ENCODE results near the gene MLLT6.
"Not testable (repeated sequence)": the region's sequence is repeated elsewhere in the genome, so short reads cannot be mapped to it uniquely, and the experiment has no call there.

The MLLT6 gene

GRCh38 chr17:38720941-38721340 lies 15.9 kb downstream of the MLLT6 start:
- H3K27ac ChIP-seq (ENCODE audit: low read length) = no peak overlapping the region
- no peaks in the 10 kb centered on the region for H3K27me3 ChIP-seq (ENCODE audit: low read depth, low read length)
- no peak overlapping the region for H3K4me3 ChIP-seq (ENCODE audit: low read length)
- no peaks in the 10 kb centered on the region for H3K79me2 ChIP-seq (ENCODE audit: low read length)
- H3K4me1 ChIP-seq (ENCODE audit: low read length) = peaks cover under 1% of the 10 kb centered on the region; the same call in 1 of the 2 replicates
- H3K4me2 ChIP-seq (ENCODE audit: low read length) = no peak overlapping the region
- H3K9me3 ChIP-seq (ENCODE audit: insufficient read depth, low read length) = no peaks in the 10 kb centered on the region
- H3K36me3 ChIP-seq (replicated peaks; ENCODE audit: low read depth, low read length) = peaks cover 56% of the 10 kb centered on the region
- TF ChIP-seq CTCF (IDR thresholded peaks at IDR 0.05; ENCODE audit: low read depth, low read length) (no peak), EZH2phosphoT487 (IDR thresholded peaks at IDR 0.05; ENCODE audit: low read depth) (no peak)
- no peaks in the 10 kb centered on the region for H4K20me1 ChIP-seq (ENCODE audit: insufficient read depth, low read length)
- no peak overlapping the region for H3K9ac ChIP-seq (ENCODE audit: low read length)
- no peak overlapping the region for H2AFZ ChIP-seq (ENCODE audit: low read depth, low read length)

DNA sequence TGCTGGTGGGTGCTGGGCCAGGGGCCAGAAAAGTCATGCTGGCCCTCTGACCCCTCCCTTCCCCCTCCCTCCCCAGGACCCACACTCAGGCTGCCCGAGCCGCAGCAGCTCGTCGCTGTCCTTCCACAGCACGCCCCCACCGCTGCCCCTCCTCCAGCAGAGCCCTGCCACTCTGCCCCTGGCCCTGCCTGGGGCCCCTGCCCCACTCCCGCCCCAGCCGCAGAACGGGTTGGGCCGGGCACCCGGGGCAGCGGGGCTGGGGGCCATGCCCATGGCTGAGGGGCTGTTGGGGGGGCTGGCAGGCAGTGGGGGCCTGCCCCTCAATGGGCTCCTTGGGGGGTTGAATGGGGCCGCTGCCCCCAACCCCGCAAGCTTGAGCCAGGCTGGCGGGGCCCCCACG lies 16.7 kb downstream of the MLLT6 start:
- no peaks in the 10 kb centered on the region for H3K9me3 ChIP-seq (ENCODE audit: insufficient read depth, low read length)
- no peak overlapping the region for H3K9ac ChIP-seq (ENCODE audit: low read length)

GRCh38 chr17:38724337-38724988 lies 19.4 kb downstream of the MLLT6 start:
- H3K4me2 ChIP-seq (ENCODE audit: low read length) = no peak overlapping the region
- H3K4me1 ChIP-seq (ENCODE audit: low read length) = peaks cover 10% of the 10 kb centered on the region
- no peak overlapping the region for H3K4me3 ChIP-seq (ENCODE audit: low read length)

More for the DNA sequence above, 16.7 kb downstream of the MLLT6 start:
- Histone ChIP-seq H4K20me1 (ENCODE audit: insufficient read depth, low read length) (no peaks in the 10 kb centered on the region), H2AFZ (ENCODE audit: low read depth, low read length) (no peak overlapping the region), H3K4me1 (ENCODE audit: low read length) (no peaks in the 10 kb centered on the region), H3K27me3 (ENCODE audit: low read depth, low read length) (no peaks in the 10 kb centered on the region), H3K79me2 (ENCODE audit: low read length) (no peaks in the 10 kb centered on the region), H3K4me3 (ENCODE audit: low read length) (no peak overlapping the region), H3K27ac (ENCODE audit: low read length) (no peak overlapping the region), H3K4me2 (ENCODE audit: low read length) (no peak overlapping the region), H3K36me3 (replicated peaks; ENCODE audit: low read depth, low read length) (peaks cover 48% of the 10 kb centered on the region)
- TF ChIP-seq CTCF (IDR thresholded peaks at IDR 0.05; ENCODE audit: low read depth, low read length) = no peak
- no peak for TF ChIP-seq EZH2phosphoT487 (IDR thresholded peaks at IDR 0.05; ENCODE audit: low read depth)

DNA sequence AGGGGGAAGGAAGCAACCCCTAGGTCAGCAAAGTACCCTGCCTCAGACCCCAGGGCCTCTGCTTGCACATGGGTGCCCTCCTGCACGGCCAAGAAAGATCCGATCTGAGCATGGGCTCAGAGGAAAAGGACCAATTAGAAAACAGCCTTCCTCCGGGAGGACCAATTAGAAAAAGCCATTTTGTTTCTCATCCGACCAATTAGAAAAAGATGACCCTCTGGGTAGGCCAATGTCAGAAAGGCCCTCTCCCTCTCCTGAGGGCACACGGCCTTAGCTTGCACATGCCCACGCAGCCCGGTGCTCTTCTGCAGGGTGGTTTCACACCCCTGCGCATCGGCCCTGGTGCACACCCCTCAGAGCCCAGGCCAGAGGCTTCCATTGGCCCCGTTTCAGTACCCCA lies 20.0 kb downstream of the MLLT6 start:
- no peaks in the 10 kb centered on the region for H3K79me2 ChIP-seq (ENCODE audit: low read length)
- peaks cover 13% of the 10 kb centered on the region for H3K4me1 ChIP-seq (ENCODE audit: low read length)
- no peaks in the 10 kb centered on the region for H3K27me3 ChIP-seq (ENCODE audit: low read depth, low read length)
- no peak overlapping the region for H3K4me2 ChIP-seq (ENCODE audit: low read length)
- no peaks in the 10 kb centered on the region for H4K20me1 ChIP-seq (ENCODE audit: insufficient read depth, low read length)
- no peaks in the 10 kb centered on the region for H3K9me3 ChIP-seq (ENCODE audit: insufficient read depth, low read length)
- no peak overlapping the region for H2AFZ ChIP-seq (ENCODE audit: low read depth, low read length)
- H3K27ac ChIP-seq (ENCODE audit: low read length) = no peak overlapping the region
- TF ChIP-seq CTCF (IDR thresholded peaks at IDR 0.05; ENCODE audit: low read depth, low read length) (no peak), EZH2phosphoT487 (IDR thresholded peaks at IDR 0.05; ENCODE audit: low read depth) (no peak)
- H3K9ac ChIP-seq (ENCODE audit: low read length) = no peak overlapping the region
- no peak overlapping the region for H3K4me3 ChIP-seq (ENCODE audit: low read length)
- peaks cover 29% of the 10 kb centered on the region for H3K36me3 ChIP-seq (replicated peaks; ENCODE audit: low read depth, low read length)

More at GRCh38 chr17:38724337-38724988, 19.4 kb downstream of the MLLT6 start:
- Histone ChIP-seq H3K9ac (ENCODE audit: low read length) (no peak overlapping the region), H4K20me1 (ENCODE audit: insufficient read depth, low read length) (no peaks in the 10 kb centered on the region), H3K27me3 (ENCODE audit: low read depth, low read length) (no peaks in the 10 kb centered on the region), H3K9me3 (ENCODE audit: insufficient read depth, low read length) (no peaks in the 10 kb centered on the region), H2AFZ (ENCODE audit: low read depth, low read length) (no peak overlapping the region), H3K79me2 (ENCODE audit: low read length) (no peaks in the 10 kb centered on the region), H3K27ac (ENCODE audit: low read length) (no peak overlapping the region), H3K36me3 (replicated peaks; ENCODE audit: low read depth, low read length) (peaks cover 31% of the 10 kb centered on the region)
- TF ChIP-seq CTCF (IDR thresholded peaks at IDR 0.05; ENCODE audit: low read depth, low read length) = no peak
- TF ChIP-seq EZH2phosphoT487 (IDR thresholded peaks at IDR 0.05; ENCODE audit: low read depth) = no peak

- H2AFZ ChIP-seq (ENCODE audit: low read depth, low read length); H3K27ac ChIP-seq (ENCODE audit: low read length); H3K9me3 ChIP-seq (ENCODE audit: insufficient read depth, low read length); H3K9ac ChIP-seq (ENCODE audit: low read length); H3K4me2 ChIP-seq (ENCODE audit: low read length); H3K4me3 ChIP-seq (ENCODE audit: low read length); H3K79me2 ChIP-seq (ENCODE audit: low read length); H3K27me3 ChIP-seq (ENCODE audit: low read depth, low read length); H4K20me1 ChIP-seq (ENCODE audit: insufficient read depth, low read length): not testable (repeated sequence)
- Histone ChIP-seq H3K36me3 (replicated peaks; ENCODE audit: low read depth, low read length) (peaks cover 20% of the 10 kb centered on the region), H3K4me1 (ENCODE audit: low read length) (peaks cover 17% of the 10 kb centered on the region)
These were observed 21.1 kb downstream of the MLLT6 start for GRCh38 chr17:38726145-38726544.

Data from OCI-LY3 (cell line).